DMS114 treated with DMSO at 0.1 percent for 48 hours (cell line): ENCODE data around the gene NXT1.

ENCODE experiments used
- DNase-seq: peaks from one replicate; lab custom pipeline; 2025; ENCODE audit not compliant: unreplicated experiment; lab: John Stamatoyannopoulos, UW

The NXT1 gene

DNA sequence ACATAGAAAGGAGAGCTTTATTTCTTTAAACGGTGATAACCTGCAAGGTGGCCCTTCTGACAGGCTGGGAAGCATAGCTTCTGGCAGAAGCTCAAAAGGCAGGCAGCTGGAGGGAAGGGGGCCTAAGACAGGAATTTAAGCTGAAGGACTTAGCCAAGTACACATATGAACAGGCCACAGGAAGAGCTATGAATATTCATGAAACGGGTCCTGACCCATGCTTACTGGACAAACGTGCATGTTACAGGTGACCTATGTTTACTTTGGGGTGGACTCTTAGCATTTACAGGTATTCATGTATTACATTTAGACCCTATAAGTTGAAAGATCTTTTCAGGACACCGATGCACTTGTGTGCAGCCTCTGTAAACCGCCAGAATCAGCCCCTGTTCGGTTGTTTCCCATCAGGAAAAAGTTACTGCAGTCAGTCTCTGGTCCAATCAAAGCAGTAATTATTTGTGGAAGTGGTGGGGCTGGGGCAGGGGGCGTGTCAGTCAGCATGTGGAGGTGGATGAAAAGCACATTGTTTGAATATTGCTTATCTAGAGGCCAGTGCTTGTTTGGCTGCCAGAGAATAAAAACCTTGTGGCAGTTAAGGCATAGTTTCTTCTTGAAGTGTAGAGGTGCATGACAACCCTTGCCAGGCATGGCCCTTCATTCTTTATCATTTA, 8.5 kb downstream of the NXT1 start:
- no peak for DNase-seq

GRCh38 chr20:23360531-23360930, 9.9 kb downstream of the NXT1 start:
- DNase-seq = no peak

DNA sequence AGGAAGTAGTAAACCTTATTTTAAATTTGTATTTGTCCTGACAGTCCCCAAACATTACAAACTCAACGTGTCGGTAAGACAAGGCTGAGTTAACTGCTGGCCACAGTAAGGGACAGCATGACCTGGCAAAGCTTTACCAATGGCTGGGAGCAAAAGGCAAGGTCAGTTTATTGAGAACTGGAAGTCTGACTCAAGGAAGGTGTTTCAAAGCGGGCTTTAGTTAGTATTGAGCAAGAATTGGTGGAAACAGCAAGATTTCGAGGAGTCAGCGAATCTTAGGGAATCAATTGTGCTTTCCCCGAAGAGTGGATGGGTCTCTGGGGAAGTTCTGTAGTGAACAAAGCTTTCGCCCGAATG, 10.5 kb downstream of the NXT1 start:
- DNase-seq = no peak

DNA sequence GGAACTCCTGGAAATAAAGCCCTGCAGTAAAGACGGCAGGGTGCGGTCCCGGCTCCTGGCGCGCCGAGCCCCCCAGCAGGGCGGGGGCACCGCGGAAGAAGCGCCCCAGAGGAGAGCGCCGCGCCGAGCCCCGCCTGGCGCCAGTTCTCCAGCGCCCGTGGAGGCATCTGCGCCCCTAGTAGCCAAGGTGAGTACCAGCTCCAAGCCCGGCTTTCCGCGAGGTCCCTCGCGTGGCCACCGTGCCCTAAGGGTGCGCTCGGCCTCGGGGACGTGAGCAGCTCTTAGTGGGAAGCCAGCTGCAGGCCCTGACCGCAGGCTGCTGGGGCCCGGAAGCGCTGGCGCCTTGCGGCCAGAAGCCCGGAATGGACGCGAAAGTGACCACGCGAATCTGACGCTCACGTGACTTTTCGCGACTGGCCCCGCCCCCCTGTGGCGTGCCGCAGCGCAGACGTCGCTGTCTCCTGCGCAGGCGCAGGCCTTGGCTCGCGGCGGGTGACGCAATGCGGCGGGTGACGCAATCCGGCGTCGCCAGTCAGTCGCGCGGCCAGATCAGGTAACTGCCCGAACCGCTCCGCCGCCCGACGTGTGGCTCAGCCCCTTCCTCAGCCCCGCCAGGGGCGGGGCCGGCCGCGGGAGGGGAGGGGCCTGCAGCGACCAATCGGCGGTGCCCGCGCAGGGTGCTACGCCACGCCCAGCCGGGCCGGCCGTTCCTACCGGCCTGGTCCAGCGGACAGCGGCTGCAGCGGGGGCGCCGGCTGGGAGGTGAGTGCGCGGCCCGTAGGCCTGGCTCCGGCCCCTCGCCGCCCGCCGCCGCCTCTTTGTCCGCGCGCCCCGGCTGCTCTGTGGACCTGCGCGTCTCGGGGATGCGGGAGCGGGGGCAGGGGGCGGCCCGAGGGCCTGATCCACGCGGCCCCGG, 11.1 kb downstream of the NXT1 start, which contains the start of gene GZF1:
TSS of gene GZF1 (plus strand) at position 707 of the 916 bp plus-strand sequence. CDS start 2,202 bp downstream, outside the sequence.
- DNase-seq = peak; percentile 91

DNA sequence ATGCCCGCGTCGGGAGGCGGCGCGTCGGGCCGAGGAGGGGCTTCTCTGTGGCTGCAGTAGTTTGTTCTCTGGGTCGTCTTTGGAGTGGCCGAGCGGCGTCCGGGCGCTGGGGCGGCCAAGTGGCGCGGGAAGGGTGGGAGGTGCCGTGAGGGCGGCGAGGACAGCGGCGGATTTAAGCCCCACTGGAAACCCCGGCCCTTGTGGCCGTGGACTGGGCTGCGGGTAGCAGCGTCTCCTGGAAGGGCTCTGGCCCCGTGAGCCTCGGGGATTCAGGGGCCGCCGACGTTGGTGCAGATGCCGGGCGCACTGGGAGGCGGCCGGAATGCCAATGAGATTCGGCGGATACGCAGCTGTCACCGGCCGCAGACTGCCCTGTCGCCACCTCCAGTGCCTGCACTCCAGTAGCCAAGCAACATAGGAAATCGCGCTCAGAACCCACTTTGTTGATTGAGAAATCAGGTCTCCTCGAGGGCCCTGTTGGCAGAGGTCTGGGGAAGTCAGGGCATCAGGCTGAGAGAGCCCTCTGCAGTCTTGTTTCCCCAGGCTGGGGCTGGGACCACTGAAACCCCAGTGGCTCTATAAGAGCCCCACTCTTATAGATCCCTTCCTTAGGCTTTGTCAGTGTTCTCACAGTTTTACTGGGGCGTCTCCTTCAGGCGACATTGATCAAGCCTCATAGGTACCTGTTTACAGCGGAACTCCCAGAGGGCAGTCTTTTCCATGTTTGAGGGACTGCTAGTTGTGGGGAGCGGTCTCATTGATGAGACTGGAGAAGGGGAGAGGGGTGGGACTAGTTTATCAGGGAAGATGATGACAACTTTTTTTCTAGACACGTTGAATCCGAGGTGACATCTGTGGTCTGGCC, 12.0 kb downstream of the NXT1 start:
- no peak for DNase-seq

DNA sequence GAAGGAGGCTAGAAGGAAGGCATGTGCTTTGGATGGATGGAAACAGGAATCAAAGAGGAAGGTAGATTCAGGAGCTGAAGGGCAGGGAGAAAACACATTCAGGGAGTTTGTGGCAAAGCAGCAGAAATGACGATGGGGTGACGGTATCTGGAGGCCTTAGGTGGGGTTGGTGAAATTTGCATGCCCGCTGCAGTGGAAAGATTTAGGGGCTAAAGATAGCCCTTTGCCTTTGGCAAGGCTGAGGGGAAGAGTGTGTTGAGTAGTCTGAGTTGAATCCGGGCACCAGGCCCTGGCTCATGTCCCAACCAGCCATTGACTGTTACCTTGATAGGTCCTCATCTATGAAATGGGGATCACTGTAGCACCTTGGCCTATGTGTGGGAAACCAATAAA, 12.7 kb downstream of the NXT1 start:
- no peak for DNase-seq

DNA sequence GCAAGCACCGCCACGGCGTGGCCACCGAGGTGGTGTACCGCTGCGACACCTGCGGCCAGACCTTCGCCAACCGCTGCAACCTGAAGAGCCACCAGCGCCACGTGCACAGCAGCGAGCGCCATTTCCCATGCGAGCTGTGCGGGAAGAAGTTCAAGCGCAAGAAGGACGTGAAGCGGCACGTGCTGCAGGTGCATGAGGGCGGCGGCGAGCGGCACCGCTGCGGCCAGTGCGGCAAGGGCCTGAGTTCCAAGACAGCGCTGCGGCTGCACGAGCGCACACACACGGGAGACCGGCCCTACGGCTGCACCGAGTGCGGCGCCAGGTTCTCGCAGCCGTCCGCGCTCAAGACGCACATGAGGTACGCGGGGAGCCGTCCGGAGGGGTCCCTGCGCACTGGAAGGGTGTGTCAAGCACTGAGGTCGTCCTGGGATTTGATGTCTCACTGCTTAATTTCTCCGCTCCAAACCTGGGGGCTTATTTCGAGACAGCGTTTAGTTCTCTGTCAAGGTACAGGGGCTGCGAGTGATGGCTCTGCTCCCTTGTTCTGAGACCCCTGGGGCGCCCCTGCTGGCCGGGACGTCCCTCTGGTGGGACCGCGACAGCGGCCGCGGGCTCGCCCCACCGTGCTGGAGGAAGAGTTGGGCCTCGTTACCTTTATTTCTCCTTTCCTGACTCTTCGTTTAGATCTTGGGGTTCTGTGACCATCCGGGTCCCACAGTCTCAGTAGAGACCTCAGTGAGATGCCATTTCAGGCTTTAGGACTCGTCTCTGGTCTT, 15.0 kb downstream of the NXT1 start:
- no peak for DNase-seq

GRCh38 chr20:23366384-23366783, 15.8 kb downstream of the NXT1 start:
- DNase-seq = no peak

- DNase-seq = no peak
Measured at GRCh38 chr20:23367770-23368169, 17.2 kb downstream of the NXT1 start.

- DNase-seq = no peak
Measured at GRCh38 chr20:23368316-23369071, 17.9 kb downstream of the NXT1 start.

DNA sequence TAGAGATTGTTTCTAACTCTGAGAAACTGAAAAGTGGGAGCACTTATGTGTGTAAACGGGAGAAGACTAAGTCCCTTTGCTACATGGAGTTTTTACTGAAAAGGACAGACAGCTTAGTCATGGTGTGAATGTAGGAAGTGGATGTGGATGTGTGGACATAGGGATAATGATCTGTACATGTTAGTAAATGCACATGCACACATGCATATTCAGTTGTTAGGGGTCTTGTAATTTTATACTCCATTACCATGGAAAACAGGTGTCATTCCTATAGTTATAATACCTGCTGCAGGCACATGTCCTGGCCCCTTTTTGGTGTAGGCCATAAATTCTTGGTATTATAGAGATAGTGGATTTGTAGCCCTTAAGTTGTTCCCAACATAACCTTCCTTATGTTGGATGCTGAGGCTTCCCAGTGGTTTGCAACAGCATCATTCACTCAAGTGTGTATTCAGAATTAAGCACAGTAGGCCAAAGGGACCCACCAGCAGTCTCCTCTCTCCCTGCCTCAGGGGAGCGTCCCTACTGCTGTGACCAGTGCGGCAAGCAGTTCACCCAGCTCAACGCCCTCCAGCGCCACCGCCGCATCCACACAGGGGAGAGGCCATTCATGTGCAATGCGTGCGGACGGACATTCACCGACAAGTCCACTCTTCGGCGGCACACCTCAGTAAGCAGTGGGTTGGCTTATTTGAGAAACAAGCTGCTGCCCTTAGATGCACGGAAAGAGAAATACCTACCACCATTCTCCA, 18.7 kb downstream of the NXT1 start:
- DNase-seq = no peak

DNA sequence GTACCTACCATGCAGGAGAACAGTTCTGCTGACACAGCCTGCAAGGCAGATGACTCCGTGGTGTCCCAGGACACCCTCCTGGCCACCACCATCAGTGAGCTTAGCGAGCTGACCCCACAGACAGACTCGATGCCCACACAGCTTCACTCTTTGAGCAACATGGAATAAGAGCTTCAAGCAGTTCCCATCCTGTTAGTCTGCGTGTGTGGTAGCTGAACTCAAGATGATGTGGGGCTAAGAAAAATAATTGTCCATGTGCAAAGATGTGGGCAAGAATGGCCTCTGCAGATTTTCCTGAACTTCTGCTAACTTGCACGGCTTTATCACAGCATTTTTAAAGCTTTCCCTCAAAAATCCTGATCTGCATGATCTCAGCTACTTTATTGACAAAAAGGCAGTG, 19.7 kb downstream of the NXT1 start:
- no peak for DNase-seq

DNA sequence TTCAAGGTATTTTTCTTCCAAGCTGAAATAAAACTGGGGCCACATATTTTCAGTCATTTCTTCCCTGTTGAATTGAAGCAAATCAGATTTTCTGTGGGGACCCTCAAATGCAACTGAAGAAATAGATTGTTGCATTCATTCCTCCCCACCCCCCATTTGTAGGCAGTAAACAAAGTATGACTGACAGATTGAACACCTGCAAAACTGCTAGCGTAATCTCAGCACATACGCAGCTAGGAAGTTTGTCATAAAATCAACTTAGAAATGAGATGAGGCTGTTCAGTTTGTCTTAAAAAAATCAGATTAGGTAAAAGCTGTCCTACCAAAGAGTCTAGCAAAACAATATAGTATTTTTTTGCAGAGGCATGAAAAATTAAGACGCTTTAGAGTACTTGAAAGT, 20.3 kb downstream of the NXT1 start:
- DNase-seq = no peak

DNA sequence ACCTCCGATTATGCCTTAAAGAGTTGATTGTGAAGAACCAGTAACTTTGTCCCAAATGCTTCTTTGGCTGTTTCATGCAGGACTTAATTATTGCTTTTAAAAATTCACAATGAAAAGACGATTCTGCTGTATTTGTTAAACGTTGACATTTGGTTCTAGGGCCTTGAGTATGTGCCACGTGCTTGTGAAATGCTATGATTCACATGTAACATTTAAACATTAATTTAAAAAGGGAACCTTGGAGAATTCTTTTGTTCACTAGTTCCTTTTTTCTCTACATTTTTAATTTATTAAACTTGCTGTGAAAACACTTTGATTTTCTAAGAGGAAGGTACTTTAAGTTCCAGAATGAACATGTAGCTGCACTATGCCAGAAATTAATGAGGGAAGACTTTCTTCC, 20.9 kb downstream of the NXT1 start:
- no peak for DNase-seq

DNA sequence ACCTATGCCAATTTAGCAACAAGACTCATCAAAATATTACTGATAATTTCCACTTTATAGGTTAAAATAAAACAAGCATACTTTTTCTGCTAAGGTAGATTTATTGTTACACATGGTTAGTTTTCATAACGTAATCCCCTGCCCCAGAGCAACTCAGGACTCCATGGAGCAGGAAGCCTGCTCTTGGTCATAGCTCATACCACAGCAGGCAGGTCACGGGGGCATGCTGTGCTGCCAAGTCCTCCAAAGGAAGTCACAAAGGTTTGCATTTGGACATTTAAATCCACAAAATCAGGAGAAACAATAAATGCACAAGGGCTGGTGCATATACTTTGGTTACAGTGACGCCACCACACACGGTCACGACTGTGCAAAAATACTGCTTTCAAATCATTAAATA, 23.9 kb downstream of the NXT1 start:
- no peak for DNase-seq

GRCh38 chr20:23375827-23376226, 25.2 kb downstream of the NXT1 start:
- DNase-seq = no peak

DNA sequence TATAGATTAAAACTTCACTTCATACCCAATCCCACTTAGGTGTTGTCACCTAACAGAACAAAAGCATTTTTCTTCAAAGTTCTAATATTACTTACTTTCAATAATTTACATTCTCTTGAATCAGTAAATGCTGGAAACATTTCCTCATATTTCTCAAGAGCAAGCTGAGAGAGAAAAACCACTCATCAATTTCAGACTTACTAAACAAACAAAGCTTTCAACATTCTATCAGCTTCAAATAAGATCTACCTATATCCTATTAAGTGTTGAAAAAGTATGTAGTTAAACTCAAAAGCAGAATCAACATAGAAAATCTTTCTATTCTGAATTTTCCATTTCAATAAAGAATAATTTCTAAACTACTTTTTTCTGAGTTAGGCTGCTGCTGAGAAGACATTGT, 29.2 kb downstream of the NXT1 start:
- DNase-seq = no peak

DNA sequence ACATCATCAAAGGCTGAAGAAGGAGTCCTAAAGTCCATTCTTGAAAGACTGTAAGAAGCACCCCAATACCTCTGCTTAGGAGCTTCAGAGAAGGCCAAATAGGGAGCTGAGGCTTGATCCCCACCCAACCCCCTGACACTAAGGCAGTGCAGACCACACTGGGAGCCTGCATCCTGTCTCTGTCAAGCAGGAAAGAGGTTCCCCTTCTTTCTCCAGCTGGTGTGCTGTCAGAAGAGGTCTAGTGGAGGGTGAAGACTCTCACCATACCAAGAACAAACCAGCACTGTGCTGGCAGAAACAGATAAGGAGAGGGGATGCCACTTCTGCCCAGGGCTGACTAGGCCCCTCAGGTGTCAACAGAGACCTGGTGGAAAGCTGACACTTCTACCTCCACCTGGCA, 31.3 kb downstream of the NXT1 start:
- no peak for DNase-seq
